H1 (cell line): ENCODE results near the gene IGSF23. TPM values are rescaled to one million over a fixed set of nuclear protein-coding genes. Genes with fewer than 3 reads are reported as not detected.

Source experiments
- CTCF ChIA-PET: fragments of 300-600 bp; sonication (Branson Sonifier 250); formaldehyde crosslinking; loops from one replicate; lab custom pipeline; 2021; ENCODE audit not compliant: partially characterized antibody; lab: Charles Lee
- POLR2A ChIA-PET: fragments of 300-600 bp; sonication (Branson Sonifier 250); formaldehyde crosslinking; loops from one replicate; lab custom pipeline; 2021; ENCODE audit warnings: inconsistent platforms; ENCODE audit not compliant: partially characterized antibody; lab: Charles Lee
- DNase-seq, 2 experiments: peaks; one replicate each; pipeline versions ENCODE4 v3.0.0 to v3.0.0-alpha.2; 2010 to 2022; ENCODE audit warnings: low spot score in 2 of 2, low read depth in 1 of 2, mixed read lengths in 1 of 2
- FAIRE-seq: peaks from 2 replicates; lab custom pipeline; 2011; peaks lifted over from hg19 to GRCh38; lab: Jason Lieb, UNC
- H2AFZ ChIP-seq: 2 replicates; pipeline ENCODE4 v1.8.1; 2012; ENCODE audit warnings: low read length, inconsistent platforms
- H2AK5ac ChIP-seq: 2 replicates; pipeline ENCODE4 v1.6.1; 2013; ENCODE audit warnings: low read depth, low read length
- H2BK120ac ChIP-seq: replicated peaks from 2 replicates; pipeline ENCODE3; 2013; ENCODE audit warnings: low read depth, low read length, inconsistent platforms
- H2BK12ac ChIP-seq: 2 replicates; pipeline ENCODE4 v1.6.1; 2013; ENCODE audit warnings: low read depth, low read length
- H2BK15ac ChIP-seq: 2 replicates; pipeline ENCODE4 v1.6.1; 2013; ENCODE audit warnings: low read length
- H2BK20ac ChIP-seq: 2 replicates; pipeline ENCODE4 v1.6.1; 2013; ENCODE audit warnings: low read length
- H2BK5ac ChIP-seq: 2 replicates; pipeline ENCODE4 v1.6.1; 2013; ENCODE audit warnings: low read depth, low read length
- H3K14ac ChIP-seq: 2 replicates; pipeline ENCODE4 v1.6.1; 2013; ENCODE audit warnings: inconsistent platforms; ENCODE audit not compliant: insufficient read length
- H3K18ac ChIP-seq: 2 replicates; pipeline ENCODE4 v1.6.1; 2013; ENCODE audit warnings: low read length; ENCODE audit errors: extremely low read depth
- H3K23ac ChIP-seq: 2 replicates; pipeline ENCODE4 v1.6.1; 2013; ENCODE audit warnings: inconsistent platforms; ENCODE audit not compliant: insufficient read length
- H3K23me2 ChIP-seq: 2 replicates; pipeline ENCODE4 v1.6.1; 2013; ENCODE audit warnings: low read depth, low read length
- H3K27ac ChIP-seq: 2 replicates; pipeline ENCODE4 v1.6.1; 2011; ENCODE audit warnings: low read depth, low read length, inconsistent platforms
- H3K27me3 ChIP-seq, 4 experiments: replicated peaks in 1 of 4; 1 replicate in 1 of 4; 2 replicates in 3 of 4; pipeline versions ENCODE4 v1.6.1 to v1.8.1; 2011 to 2013; ENCODE audit warnings: low read length in 3 of 4, mild to moderate bottlenecking in 3 of 4, inconsistent platforms in 2 of 4, mixed read lengths in 2 of 4, moderate library complexity in 1 of 4; ENCODE audit not compliant: control insufficient read depth in 3 of 4, insufficient read depth in 3 of 4; ENCODE audit errors: extremely low read depth in 1 of 4
- H3K36me3 ChIP-seq, 4 experiments: 2 replicates each; pipeline versions ENCODE4 v1.6.1 to v1.8.1; 2011 to 2013; ENCODE audit warnings: mild to moderate bottlenecking in 4 of 4, low read length in 3 of 4, moderate library complexity in 2 of 4, control low read depth in 1 of 4, inconsistent platforms in 1 of 4; ENCODE audit not compliant: insufficient read depth in 4 of 4, control insufficient read depth in 2 of 4
- H3K4ac ChIP-seq: replicated peaks from 2 replicates; pipeline ENCODE3; 2013; ENCODE audit warnings: low read length, low read depth, mixed read lengths, inconsistent platforms; ENCODE audit not compliant: insufficient read length
- H3K4me1 ChIP-seq, 4 experiments: replicated peaks in 1 of 4; 1 replicate in 1 of 4; 2 replicates in 3 of 4; pipeline versions ENCODE4 v1.6.1 to v1.8.1; 2011 to 2013; ENCODE audit warnings: low read length in 3 of 4, inconsistent platforms in 2 of 4, mixed read lengths in 1 of 4; ENCODE audit not compliant: insufficient read depth in 4 of 4, control insufficient read depth in 3 of 4
- H3K4me2 ChIP-seq, 2 experiments: 2 replicates each; pipeline versions ENCODE4 v1.6.1 to v1.8.1; 2011 to 2013; ENCODE audit warnings: low read depth in 2 of 2, low read length in 2 of 2, control low read depth in 1 of 2, inconsistent platforms in 1 of 2, mild to moderate bottlenecking in 1 of 2; ENCODE audit not compliant: insufficient read depth in 1 of 2
- H3K4me3 ChIP-seq, 4 experiments: fragments of 200-600, 300-600 bp in 1 of 4; sonication (generic), shearing (Covaris generic), sonication (Bioruptor Twin) in 1 of 4; 2 replicates each; pipeline versions ENCODE4 v1.5.1 to v1.8.1; 2011 to 2016; ENCODE audit warnings: low read length in 4 of 4, low read depth in 3 of 4, control low read depth in 2 of 4, inconsistent platforms in 2 of 4, mild to moderate bottlenecking in 2 of 4, mixed read lengths in 1 of 4, moderate library complexity in 1 of 4; ENCODE audit not compliant: insufficient read depth in 2 of 4; ENCODE audit errors: extremely low read depth in 1 of 4
- H3K56ac ChIP-seq: replicated peaks from 2 replicates; pipeline ENCODE3; 2013; ENCODE audit warnings: low read depth, mild to moderate bottlenecking, mixed read lengths, low read length, inconsistent platforms; ENCODE audit not compliant: insufficient read length
- H3K79me1 ChIP-seq: 2 replicates; pipeline ENCODE4 v1.6.1; 2013; ENCODE audit warnings: low read depth, low read length, control low read depth
- H3K79me2 ChIP-seq, 2 experiments: 2 replicates each; pipeline versions ENCODE4 v1.6.1 to v1.8.1; 2012 to 2013; ENCODE audit warnings: low read length in 2 of 2, mild to moderate bottlenecking in 2 of 2, inconsistent platforms in 1 of 2; ENCODE audit not compliant: insufficient read depth in 2 of 2, control insufficient read depth in 1 of 2
- H3K9ac ChIP-seq, 4 experiments: replicated peaks in 1 of 4; 1 replicate in 1 of 4; 2 replicates in 3 of 4; pipeline versions ENCODE4 v1.6.1 to v1.8.1; 2011 to 2013; ENCODE audit warnings: low read depth in 3 of 4, low read length in 3 of 4, control low read depth in 2 of 4, mild to moderate bottlenecking in 2 of 4, moderate library complexity in 2 of 4, inconsistent platforms in 1 of 4; ENCODE audit errors: extremely low read depth in 1 of 4
- H3K9me3 ChIP-seq, 2 experiments: 2 replicates each; pipeline versions ENCODE4 v1.6.1 to v1.8.1; 2012 to 2013; ENCODE audit warnings: mild to moderate bottlenecking in 2 of 2, moderate library complexity in 2 of 2, control low read depth in 1 of 2, inconsistent platforms in 1 of 2, low read depth in 1 of 2, low read length in 1 of 2, mixed read lengths in 1 of 2; ENCODE audit not compliant: insufficient read depth in 2 of 2
- H4K20me1 ChIP-seq, 2 experiments: replicated peaks in 1 of 2; 2 replicates each; pipeline versions ENCODE3 to v1.8.1; 2011 to 2013; ENCODE audit warnings: inconsistent platforms in 2 of 2, low read length in 2 of 2, mild to moderate bottlenecking in 1 of 2; ENCODE audit not compliant: insufficient read depth in 2 of 2, control insufficient read depth in 1 of 2
- H4K5ac ChIP-seq: 2 replicates; pipeline ENCODE4 v1.6.1; 2013; ENCODE audit warnings: low read length, low read depth, mixed read lengths, inconsistent platforms; ENCODE audit not compliant: insufficient read length
- H4K8ac ChIP-seq: 2 replicates; pipeline ENCODE4 v1.8.0; 2013; ENCODE audit warnings: mild to moderate bottlenecking, moderate library complexity, low read length, inconsistent platforms; ENCODE audit not compliant: insufficient read depth; ENCODE audit errors: extremely low read depth
- H4K91ac ChIP-seq: replicated peaks from 2 replicates; pipeline ENCODE3; 2013; ENCODE audit warnings: low read length, mixed read lengths, inconsistent platforms; ENCODE audit not compliant: insufficient read length
- ASH2L ChIP-seq: fragments of 200-600, 300-600 bp; sonication (generic); IDR thresholded peaks from one replicate; pipeline ENCODE4 v1.7.1; 2017; ENCODE audit warnings: low read length
- EGR1 ChIP-seq: IDR thresholded peaks from 2 replicates; pipeline ENCODE4 v1.6.1; 2011; ENCODE audit warnings: low read depth, low read length, borderline replicate concordance
- FOSL1 ChIP-seq: IDR thresholded peaks from 2 replicates; pipeline ENCODE4 v1.6.1; 2011; ENCODE audit warnings: mild to moderate bottlenecking, low read depth, low read length, moderate library complexity; ENCODE audit not compliant: insufficient read depth
- GTF2F1 ChIP-seq: IDR thresholded peaks from 2 replicates; pipeline ENCODE4 v1.6.1; 2012; ENCODE audit warnings: low read depth, low read length, improper control_type of control experiment, borderline replicate concordance
- NANOG ChIP-seq: IDR thresholded peaks from 2 replicates; pipeline ENCODE4 v1.6.1; 2011; ENCODE audit warnings: low read length, low read depth, mild to moderate bottlenecking, inconsistent platforms; ENCODE audit not compliant: insufficient read depth, poor library complexity, severe bottlenecking
- SIRT6 ChIP-seq: IDR thresholded peaks from one replicate; pipeline ENCODE4 v1.7.1; 2012; ENCODE audit warnings: low read length, inconsistent platforms
- SRF ChIP-seq: IDR thresholded peaks from 2 replicates; pipeline ENCODE4 v1.6.1; 2011; ENCODE audit warnings: mild to moderate bottlenecking, low read depth, low read length, moderate library complexity
- TAF7 ChIP-seq: optimal IDR thresholded peaks from 2 replicates; pipeline ENCODE3; 2011; ENCODE audit warnings: low read depth, mild to moderate bottlenecking, inconsistent platforms, low read length, moderate library complexity, borderline replicate concordance
- TBP ChIP-seq: IDR thresholded peaks from 2 replicates; pipeline ENCODE4 v1.6.1; 2011; ENCODE audit warnings: low read depth, low read length, improper control_type of control experiment
- WGBS, 2 experiments: shearing (Covaris generic) in 1 of 2; methylation state at CpG; one replicate each; pipeline versions ENCODE4 v1.1.6 to v1.1.7; 2013 to 2015; ENCODE audit warnings: low lambda C conversion rate in 2 of 2, mixed read lengths in 2 of 2, inconsistent platforms in 1 of 2, low coverage in 1 of 2, missing lambda C conversion rate in 1 of 2; ENCODE audit not compliant: insufficient replicate concordance in 2 of 2, insufficient coverage in 1 of 2, insufficient read length in 1 of 2; ENCODE audit errors: extremely low coverage in 1 of 2, missing lambda C conversion rate in 1 of 2; 5-methylcytosine and 5-hydroxymethylcytosine counted together
- polyA plus RNA-seq, 7 experiments: library from polyadenylated mRNA; depleted of rRNA in 3 of 7; stranded (reverse) in 5 of 7; unstranded in 2 of 7; fragments of >200 nt in 5 of 7; fragments of 200-250 nt in 2 of 7; gene quantifications; 1 replicate in 5 of 7; 2 replicates in 1 of 7; 4 replicates in 1 of 7; pipeline versions ENCODE4 v1.2.1 to v1.2.3, GENCODE V29; 2011 to 2013; ENCODE audit warnings: missing spikeins in 2 of 7, mixed read lengths in 2 of 7
- total RNA-seq: library from RNA; stranded (reverse); fragmentation: NEBNext Ultra II Directional; extraction: Animal tissue kit (Norgen Biotek cat#: 25700); gene quantifications from 2 replicates; pipeline ENCODE4 v1.2.1, GENCODE V29; 2021

Gene IGSF23
- total and polyA plus RNA-seq, 2 of the 8 experiments (the other 6 are each of a cell fraction or from before 2014, with no cell fraction given), result not detected

DNA sequence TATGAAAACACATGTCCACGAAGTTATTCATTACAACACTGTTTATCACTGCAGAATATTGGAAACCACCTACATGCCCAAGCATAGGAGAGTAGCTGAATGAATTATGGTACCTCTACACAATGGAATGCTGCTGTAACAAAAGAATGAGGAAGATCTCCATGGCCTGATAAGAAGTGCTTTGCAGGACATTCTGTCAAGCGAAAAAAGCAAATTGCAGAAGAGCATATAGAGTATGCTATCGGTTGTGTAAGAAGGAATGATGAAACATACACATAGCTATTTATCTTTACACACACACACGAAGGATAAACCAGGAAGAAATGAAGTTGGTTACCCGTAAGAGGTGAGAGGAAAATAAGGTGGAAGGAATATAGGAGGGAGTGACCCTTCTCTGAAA, 46.4 kb upstream of the IGSF23 start:
- WGBS, 2 experiments, result 81% methylated on average over 5 of the region's 5 CpGs; no CpG with 5 or more reads in 1 of the 2 experiments
- Histone ChIP-seq H2BK20ac (no peak overlapping the region), H2AK5ac (no peak overlapping the region)
- POLR2A ChIA-PET, result no interaction called here
- no peak for TF ChIP-seq EGR1
- no peak for TF ChIP-seq TAF7
- no peak for TF ChIP-seq NANOG
- no peak for TF ChIP-seq SRF
- no peak for TF ChIP-seq FOSL1
- no peak for TF ChIP-seq ASH2L
- no peak for TF ChIP-seq GTF2F1
- no peak for TF ChIP-seq TBP
- TF ChIP-seq SIRT6, result no peak
- TF ChIP-seq, all 59 proteins: peak for 0
- Histone ChIP-seq H2AFZ (no peak overlapping the region), H4K20me1 (no peaks in the 10 kb centered on the region), H2BK12ac (no peak overlapping the region), H3K27me3 (no peaks in the 10 kb centered on the region), H3K79me1 (no peaks in the 10 kb centered on the region), H3K9ac (no peak overlapping the region), H4K5ac (no peak overlapping the region), H3K56ac (no peak overlapping the region), H3K14ac (no peak overlapping the region), H3K27ac (no peak overlapping the region), H4K91ac (no peak overlapping the region), H2BK5ac (no peak overlapping the region), H3K4ac (no peak overlapping the region), H3K4me2 (no peak overlapping the region), H3K4me1 (no peaks in the 10 kb centered on the region), H3K36me3 (no peaks in the 10 kb centered on the region), H3K18ac (no peak overlapping the region), H2BK120ac (no peak overlapping the region), H3K23ac (no peak overlapping the region), H3K9me3 (no peaks in the 10 kb centered on the region), H2BK15ac (no peak overlapping the region), H3K23me2 (no peaks in the 10 kb centered on the region; the same call in 1 of the 2 replicates), H3K79me2 (no peaks in the 10 kb centered on the region), H4K8ac (no peak overlapping the region), H3K4me3 (no peak overlapping the region)
- no peak for DNase-seq
- CTCF ChIA-PET, result interaction anchor here (0.8 to 1.4 kb wide), 3 partner anchors 10 to 678 kb away, joined by 3 to 5 read pairs (median 3); no protein-coding TSS in a partner anchor
- FAIRE-seq, result no peak
